ENCODE results near the gene SRM.

The SRM gene

DNA sequence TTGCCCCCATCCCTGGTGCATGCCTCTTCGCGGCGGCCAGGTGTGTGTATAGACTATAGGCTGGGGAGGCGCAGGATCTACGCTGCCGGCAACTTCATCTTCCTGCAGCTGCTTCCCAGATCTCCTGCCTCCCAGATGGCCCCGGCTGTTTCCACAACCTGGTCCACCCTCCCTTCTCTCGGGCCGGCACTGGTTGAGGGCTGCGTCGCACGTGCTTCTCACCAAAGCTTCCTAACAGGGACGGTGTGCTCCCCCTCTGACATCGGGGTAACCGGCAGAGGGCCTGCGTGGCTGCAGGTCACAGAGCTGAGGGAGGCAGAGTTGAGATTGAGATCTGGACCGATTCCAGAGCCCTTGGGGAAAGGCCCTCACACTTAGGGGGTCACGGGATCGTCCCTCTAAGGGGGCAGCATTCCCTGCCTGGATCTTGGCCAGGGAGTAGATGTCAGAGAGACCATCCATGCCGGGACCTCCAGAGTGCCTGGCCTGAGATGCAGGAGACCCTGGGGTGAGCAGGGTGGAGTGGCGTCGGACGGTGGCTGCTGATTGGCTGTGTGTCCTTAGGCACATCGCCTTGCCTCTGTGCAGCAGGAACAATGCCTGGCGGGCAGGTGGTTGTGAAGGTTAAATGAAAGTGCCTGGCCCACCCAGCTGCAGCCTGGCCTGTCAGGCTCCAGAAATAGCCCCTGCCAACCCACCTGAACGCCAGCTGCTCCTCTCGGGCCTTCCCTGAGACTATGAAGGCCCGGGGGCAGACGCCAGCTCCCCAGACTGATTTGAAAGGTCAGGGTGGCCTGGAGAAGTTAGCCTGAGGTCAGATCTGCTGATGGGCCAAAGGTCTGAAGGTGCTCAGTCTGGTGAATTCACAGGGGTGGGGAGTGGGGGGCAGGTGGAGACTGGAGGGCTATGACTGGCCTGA lies 6.7 kb downstream of the SRM start (continued):
- TF ChIP-seq ZNF132 (tag by site-specific recombination; IDR thresholded peaks at IDR 0.05; ENCODE audit: borderline replicate concordance) (no peak), ZNF341 (tag by site-specific recombination; IDR thresholded peaks at IDR 0.05; ENCODE audit: low read depth) (peak; percentile 98), ZBTB48 (tag by site-specific recombination; IDR thresholded peaks at IDR 0.05) (peak; percentile 39; the same call in 1 of the 2 replicates)
- TF ChIP-seq, protein P1, sequence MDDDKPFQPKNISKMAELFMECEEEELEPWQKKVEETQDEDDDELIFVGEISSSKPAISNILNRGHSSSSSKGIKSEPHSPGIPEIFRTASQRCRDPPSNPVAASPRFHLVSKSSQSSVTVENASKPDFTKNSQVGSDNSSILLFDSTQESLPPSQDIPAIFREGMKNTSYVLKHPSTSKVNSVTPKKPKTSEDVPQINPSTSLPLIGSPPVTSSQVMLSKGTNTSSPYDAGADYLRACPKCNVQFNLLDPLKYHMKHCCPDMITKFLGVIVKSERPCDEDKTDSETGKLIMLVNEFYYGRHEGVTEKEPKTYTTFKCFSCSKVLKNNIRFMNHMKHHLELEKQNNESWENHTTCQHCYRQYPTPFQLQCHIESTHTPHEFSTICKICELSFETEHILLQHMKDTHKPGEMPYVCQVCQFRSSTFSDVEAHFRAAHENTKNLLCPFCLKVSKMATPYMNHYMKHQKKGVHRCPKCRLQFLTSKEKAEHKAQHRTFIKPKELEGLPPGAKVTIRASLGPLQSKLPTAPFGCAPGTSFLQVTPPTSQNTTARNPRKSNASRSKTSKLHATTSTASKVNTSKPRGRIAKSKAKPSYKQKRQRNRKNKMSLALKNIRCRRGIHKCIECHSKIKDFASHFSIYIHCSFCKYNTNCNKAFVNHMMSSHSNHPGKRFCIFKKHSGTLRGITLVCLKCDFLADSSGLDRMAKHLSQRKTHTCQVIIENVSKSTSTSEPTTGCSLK (tag by site-specific recombination; IDR thresholded peaks at IDR 0.05) = no peak
- TF ChIP-seq, protein P2, sequence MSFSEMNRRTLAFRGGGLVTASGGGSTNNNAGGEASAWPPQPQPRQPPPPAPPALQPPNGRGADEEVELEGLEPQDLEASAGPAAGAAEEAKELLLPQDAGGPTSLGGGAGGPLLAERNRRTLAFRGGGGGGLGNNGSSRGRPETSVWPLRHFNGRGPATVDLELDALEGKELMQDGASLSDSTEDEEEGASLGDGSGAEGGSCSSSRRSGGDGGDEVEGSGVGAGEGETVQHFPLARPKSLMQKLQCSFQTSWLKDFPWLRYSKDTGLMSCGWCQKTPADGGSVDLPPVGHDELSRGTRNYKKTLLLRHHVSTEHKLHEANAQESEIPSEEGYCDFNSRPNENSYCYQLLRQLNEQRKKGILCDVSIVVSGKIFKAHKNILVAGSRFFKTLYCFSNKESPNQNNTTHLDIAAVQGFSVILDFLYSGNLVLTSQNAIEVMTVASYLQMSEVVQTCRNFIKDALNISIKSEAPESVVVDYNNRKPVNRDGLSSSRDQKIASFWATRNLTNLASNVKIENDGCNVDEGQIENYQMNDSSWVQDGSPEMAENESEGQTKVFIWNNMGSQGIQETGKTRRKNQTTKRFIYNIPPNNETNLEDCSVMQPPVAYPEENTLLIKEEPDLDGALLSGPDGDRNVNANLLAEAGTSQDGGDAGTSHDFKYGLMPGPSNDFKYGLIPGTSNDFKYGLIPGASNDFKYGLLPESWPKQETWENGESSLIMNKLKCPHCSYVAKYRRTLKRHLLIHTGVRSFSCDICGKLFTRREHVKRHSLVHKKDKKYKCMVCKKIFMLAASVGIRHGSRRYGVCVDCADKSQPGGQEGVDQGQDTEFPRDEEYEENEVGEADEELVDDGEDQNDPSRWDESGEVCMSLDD (tag by site-specific recombination; IDR thresholded peaks at IDR 0.05) = peak; percentile 51; the same call in 1 of the 2 replicates

DNA sequence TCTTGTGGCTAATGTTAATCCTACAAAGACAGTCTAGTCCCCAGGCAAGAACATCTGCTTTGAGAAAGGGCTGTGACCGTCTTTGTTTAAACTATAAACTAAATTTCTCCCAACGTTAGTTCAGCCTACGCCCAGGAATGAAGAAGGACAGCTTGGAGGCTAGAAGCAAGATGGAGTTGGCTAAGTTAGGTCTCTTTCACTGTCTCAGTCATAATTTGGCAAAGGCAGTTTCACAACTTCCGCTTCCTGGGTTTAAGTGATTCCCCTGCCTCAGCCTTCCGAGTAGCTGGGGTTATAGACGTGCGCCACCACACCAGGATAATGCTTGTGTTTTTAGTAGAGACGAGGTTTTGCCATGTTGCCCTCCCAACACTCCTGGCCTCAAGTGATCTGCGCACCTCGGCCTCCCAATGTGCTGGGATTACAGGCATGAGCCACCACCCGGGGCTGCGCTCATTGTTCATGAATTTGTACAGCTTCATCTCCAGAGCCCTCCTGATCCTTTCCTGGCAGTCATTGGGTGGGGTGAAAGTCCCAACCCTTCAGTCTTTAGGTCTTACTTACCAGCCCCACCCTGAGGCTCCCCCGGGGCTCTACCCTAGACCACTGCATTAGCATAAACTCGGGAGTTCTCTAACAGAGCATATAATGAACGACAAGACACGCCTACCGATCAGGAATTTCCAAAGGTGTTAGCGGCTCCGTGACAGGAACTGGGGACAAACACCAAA lies 7.9 kb downstream of the SRM start:
- no peak overlapping the region for H3K4me3 ChIP-seq (ENCODE audit: low read depth, low read length)
- POLR2A ChIA-PET = interaction anchor here (0.6 to 1.0 kb wide), 2 partner anchors 8 to 935 kb away, joined by 3 to 6 read pairs; partner anchors contain the start of gene SRM
- H3K36me3 ChIP-seq (ENCODE audit: control insufficient read depth in 2 of 2, insufficient read depth in 1 of 2, low read length in 2 of 2) = peaks cover 4 to 37% of the 10 kb centered on the region in 2 experiments; a peak in 2 of 3 replicates
- no peaks in the 10 kb centered on the region for H3K4me1 ChIP-seq (ENCODE audit: control insufficient read depth, insufficient read depth, low read length)
- H3K9me3 ChIP-seq (ENCODE audit: control insufficient read depth, insufficient read depth, low read depth, low read length) = no peaks in the 10 kb centered on the region
- CTCF ChIA-PET = interaction anchor here (7.3 kb wide), 1 partner anchor 14 kb away, joined by 47 read pairs; no protein-coding TSS in a partner anchor
- H3K27ac ChIP-seq (ENCODE audit: extremely low read depth, low read depth, low read length) = no peak overlapping the region
- TF ChIP-seq SCRT2 (tag by site-specific recombination; IDR thresholded peaks at IDR 0.05) = no peak
- no peak for TF ChIP-seq ZNF701 (tag by site-specific recombination; IDR thresholded peaks at IDR 0.05)
- TF ChIP-seq ZNF292 (tag by site-specific recombination; IDR thresholded peaks at IDR 0.05; ENCODE audit: borderline replicate concordance, low read depth) = no peak
- no peak for TF ChIP-seq KLF16 (tag by site-specific recombination; IDR thresholded peaks at IDR 0.05)
- TF ChIP-seq ZNF530 (tag by site-specific recombination; IDR thresholded peaks at IDR 0.05; ENCODE audit: low read depth) = no peak
- TF ChIP-seq, protein P3, sequence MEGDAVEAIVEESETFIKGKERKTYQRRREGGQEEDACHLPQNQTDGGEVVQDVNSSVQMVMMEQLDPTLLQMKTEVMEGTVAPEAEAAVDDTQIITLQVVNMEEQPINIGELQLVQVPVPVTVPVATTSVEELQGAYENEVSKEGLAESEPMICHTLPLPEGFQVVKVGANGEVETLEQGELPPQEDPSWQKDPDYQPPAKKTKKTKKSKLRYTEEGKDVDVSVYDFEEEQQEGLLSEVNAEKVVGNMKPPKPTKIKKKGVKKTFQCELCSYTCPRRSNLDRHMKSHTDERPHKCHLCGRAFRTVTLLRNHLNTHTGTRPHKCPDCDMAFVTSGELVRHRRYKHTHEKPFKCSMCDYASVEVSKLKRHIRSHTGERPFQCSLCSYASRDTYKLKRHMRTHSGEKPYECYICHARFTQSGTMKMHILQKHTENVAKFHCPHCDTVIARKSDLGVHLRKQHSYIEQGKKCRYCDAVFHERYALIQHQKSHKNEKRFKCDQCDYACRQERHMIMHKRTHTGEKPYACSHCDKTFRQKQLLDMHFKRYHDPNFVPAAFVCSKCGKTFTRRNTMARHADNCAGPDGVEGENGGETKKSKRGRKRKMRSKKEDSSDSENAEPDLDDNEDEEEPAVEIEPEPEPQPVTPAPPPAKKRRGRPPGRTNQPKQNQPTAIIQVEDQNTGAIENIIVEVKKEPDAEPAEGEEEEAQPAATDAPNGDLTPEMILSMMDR (tag by site-specific recombination; IDR thresholded peaks at IDR 0.05) = no peak
- TF ChIP-seq ZNF404 (tag by site-specific recombination; IDR thresholded peaks at IDR 0.05) = no peak
- TF ChIP-seq YY2 (tag by site-specific recombination; IDR thresholded peaks at IDR 0.05) = no peak
- TF ChIP-seq REPIN1 (tag by site-specific recombination; IDR thresholded peaks at IDR 0.05; ENCODE audit: low read depth) = no peak
- TF ChIP-seq ZNF561 (tag by site-specific recombination; IDR thresholded peaks at IDR 0.05; ENCODE audit: borderline replicate concordance) = no peak
- no peak for TF ChIP-seq ZNF529 (tag by site-specific recombination; IDR thresholded peaks at IDR 0.05; ENCODE audit: insufficient replicate concordance)
- TF ChIP-seq SP2 (tag by site-specific recombination; IDR thresholded peaks at IDR 0.05) = no peak
- TF ChIP-seq, protein P4, sequence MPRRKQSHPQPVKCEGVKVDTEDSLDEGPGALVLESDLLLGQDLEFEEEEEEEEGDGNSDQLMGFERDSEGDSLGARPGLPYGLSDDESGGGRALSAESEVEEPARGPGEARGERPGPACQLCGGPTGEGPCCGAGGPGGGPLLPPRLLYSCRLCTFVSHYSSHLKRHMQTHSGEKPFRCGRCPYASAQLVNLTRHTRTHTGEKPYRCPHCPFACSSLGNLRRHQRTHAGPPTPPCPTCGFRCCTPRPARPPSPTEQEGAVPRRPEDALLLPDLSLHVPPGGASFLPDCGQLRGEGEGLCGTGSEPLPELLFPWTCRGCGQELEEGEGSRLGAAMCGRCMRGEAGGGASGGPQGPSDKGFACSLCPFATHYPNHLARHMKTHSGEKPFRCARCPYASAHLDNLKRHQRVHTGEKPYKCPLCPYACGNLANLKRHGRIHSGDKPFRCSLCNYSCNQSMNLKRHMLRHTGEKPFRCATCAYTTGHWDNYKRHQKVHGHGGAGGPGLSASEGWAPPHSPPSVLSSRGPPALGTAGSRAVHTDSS (tag by site-specific recombination; IDR thresholded peaks at IDR 0.05) = no peak
- TF ChIP-seq, protein P5, sequence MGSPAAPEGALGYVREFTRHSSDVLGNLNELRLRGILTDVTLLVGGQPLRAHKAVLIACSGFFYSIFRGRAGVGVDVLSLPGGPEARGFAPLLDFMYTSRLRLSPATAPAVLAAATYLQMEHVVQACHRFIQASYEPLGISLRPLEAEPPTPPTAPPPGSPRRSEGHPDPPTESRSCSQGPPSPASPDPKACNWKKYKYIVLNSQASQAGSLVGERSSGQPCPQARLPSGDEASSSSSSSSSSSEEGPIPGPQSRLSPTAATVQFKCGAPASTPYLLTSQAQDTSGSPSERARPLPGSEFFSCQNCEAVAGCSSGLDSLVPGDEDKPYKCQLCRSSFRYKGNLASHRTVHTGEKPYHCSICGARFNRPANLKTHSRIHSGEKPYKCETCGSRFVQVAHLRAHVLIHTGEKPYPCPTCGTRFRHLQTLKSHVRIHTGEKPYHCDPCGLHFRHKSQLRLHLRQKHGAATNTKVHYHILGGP (tag by site-specific recombination; IDR thresholded peaks at IDR 0.05) = no peak
- TF ChIP-seq GLI4 (tag by site-specific recombination; IDR thresholded peaks at IDR 0.05) = no peak
- no peak for TF ChIP-seq ZNF777 (tag by site-specific recombination; IDR thresholded peaks at IDR 0.05; ENCODE audit: borderline replicate concordance)
- TF ChIP-seq ZNF624 (tag by site-specific recombination; IDR thresholded peaks at IDR 0.05) = no peak
- no peak for TF ChIP-seq ZBTB1 (tag by site-specific recombination; IDR thresholded peaks at IDR 0.05)

Measured in HEK293 (cell line).